HepG2 (cell line): Measurements from ENCODE around the gene GJD3.

Experiments
- ARNT ChIP-seq: fragments of 450-650 bp; IDR thresholded peaks from 2 replicates; pipeline ENCODE4 v1.6.1; 2017
- ELF3 ChIP-seq: IDR thresholded peaks from 2 replicates; pipeline ENCODE4 v1.6.1; 2016; ENCODE audit warnings: missing genetic modification reagents, missing compliant biosample characterization
- EP300 ChIP-seq, 3 experiments: sonication (generic) in 1 of 3; formaldehyde crosslinking in 1 of 3; IDR thresholded peaks; 2 replicates each; pipeline versions ENCODE4 v1.5.1 to v1.6.1; 2011 to 2020; ENCODE audit warnings: low read depth in 2 of 3, low read length in 2 of 3, borderline replicate concordance in 1 of 3, improper control_type of control experiment in 1 of 3, mild to moderate bottlenecking in 1 of 3, missing genetic modification reagents in 1 of 3, moderate library complexity in 1 of 3
- TP53 ChIP-seq: sonication (generic); formaldehyde crosslinking; conservative IDR thresholded peaks from 2 replicates; pipeline ENCODE4 v1.4.0; 2020; ENCODE audit warnings: missing genetic modification reagents
- YY1 ChIP-seq: IDR thresholded peaks from 2 replicates; pipeline ENCODE4 v1.6.1; 2011; ENCODE audit warnings: low read length, low read depth, moderate library complexity, mild to moderate bottlenecking; ENCODE audit not compliant: insufficient read depth, insufficient replicate concordance
- ZNF263 ChIP-seq: sonication (generic); formaldehyde crosslinking; IDR thresholded peaks from 2 replicates; pipeline ENCODE4 v1.4.0; 2020; ENCODE audit warnings: missing genetic modification reagents
- ZNF383 ChIP-seq: sonication (generic); formaldehyde crosslinking; IDR thresholded peaks from 2 replicates; pipeline ENCODE4 v1.4.0; 2020; ENCODE audit warnings: missing genetic modification reagents, mild to moderate bottlenecking, borderline replicate concordance
- TF ChIP-seq, protein P1 (sequence below): sonication (generic); formaldehyde crosslinking; IDR thresholded peaks from 2 replicates; pipeline ENCODE4 v1.4.0; 2020; ENCODE audit warnings: missing genetic modification reagents
- TF ChIP-seq, protein P2 (sequence below): sonication (generic); formaldehyde crosslinking; IDR thresholded peaks from 2 replicates; pipeline ENCODE4 v1.5.0; 2020; ENCODE audit warnings: mild to moderate bottlenecking, missing genetic modification reagents, moderate library complexity
- TF ChIP-seq, protein P3 (sequence below): sonication (generic); formaldehyde crosslinking; IDR thresholded peaks from 2 replicates; pipeline ENCODE4 v1.4.0; 2020; ENCODE audit warnings: mild to moderate bottlenecking, missing genetic modification reagents
- TF ChIP-seq, protein P4 (sequence below): IDR thresholded peaks from 2 replicates; pipeline ENCODE4 v1.6.1; 2012; ENCODE audit warnings: low read depth, low read length, improper control_type of control experiment

DNA sequence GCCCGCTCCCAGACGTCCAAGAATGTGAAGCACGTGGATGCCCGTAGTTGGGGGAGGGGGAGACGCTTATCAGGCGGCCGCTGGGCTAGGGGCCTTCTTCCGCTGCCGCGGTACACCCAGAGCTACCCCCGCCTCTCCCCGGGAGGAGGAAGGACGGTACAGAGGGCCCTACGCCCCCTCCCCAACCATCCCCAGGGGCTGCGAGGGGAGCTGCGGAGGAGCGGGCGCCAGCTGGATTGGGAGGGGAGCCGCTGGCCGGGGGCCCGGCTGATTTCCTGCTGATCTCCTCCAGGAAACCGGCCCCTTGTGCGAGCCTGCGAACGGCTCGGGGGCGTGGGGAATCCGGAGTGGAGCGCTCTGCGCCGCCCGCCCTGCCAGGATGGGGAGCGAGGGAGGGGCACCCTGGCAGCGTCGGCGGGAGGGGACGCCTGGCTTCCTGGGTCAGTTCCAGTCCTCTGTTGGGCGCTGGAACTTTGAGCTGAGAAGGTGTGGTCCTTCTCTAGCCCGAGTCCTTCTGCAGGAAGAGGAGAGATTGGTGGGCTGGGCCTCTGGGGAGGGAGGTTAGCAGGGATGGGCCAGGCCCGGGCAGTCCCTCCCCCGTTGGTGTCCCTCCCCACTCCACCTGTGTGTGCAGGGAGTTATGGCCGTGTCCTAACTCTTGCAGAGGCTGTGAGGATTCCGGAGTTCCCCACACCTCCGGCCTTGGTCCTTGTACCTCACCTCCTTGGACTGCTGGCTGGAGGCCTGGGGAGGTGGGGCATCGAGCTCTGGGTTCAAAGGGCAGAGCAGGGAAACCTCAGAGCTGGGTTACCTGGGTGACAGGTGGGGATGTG, 19.2 kb downstream of the GJD3 start:
- no peak for TF ChIP-seq ELF3 (CRISPR knock-in tag)
- TF ChIP-seq EP300 (IDR thresholded peaks at IDR 0.05; ENCODE audit: low read depth in 2 of 2, low read length in 2 of 2) = peak in 1 of 2 experiments; percentile 6; a peak in 1 of 4 replicates
- no peak for TF ChIP-seq EP300 (CRISPR knock-in tag; IDR thresholded peaks at IDR 0.05; ENCODE audit: borderline replicate concordance)
- TF ChIP-seq, protein P1, sequence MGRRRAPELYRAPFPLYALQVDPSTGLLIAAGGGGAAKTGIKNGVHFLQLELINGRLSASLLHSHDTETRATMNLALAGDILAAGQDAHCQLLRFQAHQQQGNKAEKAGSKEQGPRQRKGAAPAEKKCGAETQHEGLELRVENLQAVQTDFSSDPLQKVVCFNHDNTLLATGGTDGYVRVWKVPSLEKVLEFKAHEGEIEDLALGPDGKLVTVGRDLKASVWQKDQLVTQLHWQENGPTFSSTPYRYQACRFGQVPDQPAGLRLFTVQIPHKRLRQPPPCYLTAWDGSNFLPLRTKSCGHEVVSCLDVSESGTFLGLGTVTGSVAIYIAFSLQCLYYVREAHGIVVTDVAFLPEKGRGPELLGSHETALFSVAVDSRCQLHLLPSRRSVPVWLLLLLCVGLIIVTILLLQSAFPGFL (CRISPR knock-in tag) = no peak
- no peak for TF ChIP-seq TP53 (CRISPR knock-in tag)
- TF ChIP-seq ZNF263 (CRISPR knock-in tag) = no peak
- TF ChIP-seq ARNT = no peak
- no peak for TF ChIP-seq YY1
- TF ChIP-seq, protein P2, sequence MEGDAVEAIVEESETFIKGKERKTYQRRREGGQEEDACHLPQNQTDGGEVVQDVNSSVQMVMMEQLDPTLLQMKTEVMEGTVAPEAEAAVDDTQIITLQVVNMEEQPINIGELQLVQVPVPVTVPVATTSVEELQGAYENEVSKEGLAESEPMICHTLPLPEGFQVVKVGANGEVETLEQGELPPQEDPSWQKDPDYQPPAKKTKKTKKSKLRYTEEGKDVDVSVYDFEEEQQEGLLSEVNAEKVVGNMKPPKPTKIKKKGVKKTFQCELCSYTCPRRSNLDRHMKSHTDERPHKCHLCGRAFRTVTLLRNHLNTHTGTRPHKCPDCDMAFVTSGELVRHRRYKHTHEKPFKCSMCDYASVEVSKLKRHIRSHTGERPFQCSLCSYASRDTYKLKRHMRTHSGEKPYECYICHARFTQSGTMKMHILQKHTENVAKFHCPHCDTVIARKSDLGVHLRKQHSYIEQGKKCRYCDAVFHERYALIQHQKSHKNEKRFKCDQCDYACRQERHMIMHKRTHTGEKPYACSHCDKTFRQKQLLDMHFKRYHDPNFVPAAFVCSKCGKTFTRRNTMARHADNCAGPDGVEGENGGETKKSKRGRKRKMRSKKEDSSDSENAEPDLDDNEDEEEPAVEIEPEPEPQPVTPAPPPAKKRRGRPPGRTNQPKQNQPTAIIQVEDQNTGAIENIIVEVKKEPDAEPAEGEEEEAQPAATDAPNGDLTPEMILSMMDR = 0 out of 2 replicates have a peak, but pooled peaks have one; percentile 27
- TF ChIP-seq, protein P3, sequence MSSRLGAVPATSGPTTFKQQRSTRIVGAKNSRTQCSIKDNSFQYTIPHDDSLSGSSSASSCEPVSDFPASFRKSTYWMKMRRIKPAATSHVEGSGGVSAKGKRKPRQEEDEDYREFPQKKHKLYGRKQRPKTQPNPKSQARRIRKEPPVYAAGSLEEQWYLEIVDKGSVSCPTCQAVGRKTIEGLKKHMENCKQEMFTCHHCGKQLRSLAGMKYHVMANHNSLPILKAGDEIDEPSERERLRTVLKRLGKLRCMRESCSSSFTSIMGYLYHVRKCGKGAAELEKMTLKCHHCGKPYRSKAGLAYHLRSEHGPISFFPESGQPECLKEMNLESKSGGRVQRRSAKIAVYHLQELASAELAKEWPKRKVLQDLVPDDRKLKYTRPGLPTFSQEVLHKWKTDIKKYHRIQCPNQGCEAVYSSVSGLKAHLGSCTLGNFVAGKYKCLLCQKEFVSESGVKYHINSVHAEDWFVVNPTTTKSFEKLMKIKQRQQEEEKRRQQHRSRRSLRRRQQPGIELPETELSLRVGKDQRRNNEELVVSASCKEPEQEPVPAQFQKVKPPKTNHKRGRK = no peak
- peak; percentile 96; the same call in 1 of the 2 replicates for TF ChIP-seq ZNF383 (CRISPR knock-in tag)
- TF ChIP-seq, protein P4, sequence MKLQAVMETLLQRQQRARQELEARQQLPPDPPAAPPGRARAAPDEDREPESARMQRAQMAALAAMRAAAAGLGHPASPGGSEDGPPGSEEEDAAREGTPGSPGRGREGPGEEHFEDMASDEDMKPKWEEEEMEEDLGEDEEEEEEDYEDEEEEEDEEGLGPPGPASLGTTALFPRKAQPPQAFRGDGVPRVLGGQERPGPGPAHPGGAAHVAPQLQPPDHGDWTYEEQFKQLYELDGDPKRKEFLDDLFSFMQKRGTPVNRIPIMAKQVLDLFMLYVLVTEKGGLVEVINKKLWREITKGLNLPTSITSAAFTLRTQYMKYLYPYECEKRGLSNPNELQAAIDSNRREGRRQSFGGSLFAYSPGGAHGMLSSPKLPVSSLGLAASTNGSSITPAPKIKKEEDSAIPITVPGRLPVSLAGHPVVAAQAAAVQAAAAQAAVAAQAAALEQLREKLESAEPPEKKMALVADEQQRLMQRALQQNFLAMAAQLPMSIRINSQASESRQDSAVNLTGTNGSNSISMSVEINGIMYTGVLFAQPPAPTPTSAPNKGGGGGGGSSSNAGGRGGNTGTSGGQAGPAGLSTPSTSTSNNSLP = no peak
